H9 (cell line): ENCODE data around the gene SDHAF3. TPM values are rescaled to one million over a fixed set of nuclear protein-coding genes. Genes with fewer than 3 reads are reported as not detected.

Source experiments
- DNase-seq: peaks from one replicate; pipeline ENCODE4 v3.0.0-alpha.2; 2017
- H2AFZ ChIP-seq: one replicate; pipeline ENCODE4 v1.6.1; 2013; ENCODE audit warnings: mild to moderate bottlenecking, low read length, control low read depth, moderate library complexity
- H2AK5ac ChIP-seq: 2 replicates; pipeline ENCODE4 v1.6.1; 2013; ENCODE audit warnings: low read length, control low read depth, mixed read lengths; ENCODE audit not compliant: insufficient read length
- H2BK120ac ChIP-seq: one replicate; pipeline ENCODE4 v1.6.1; 2013; ENCODE audit warnings: low read depth, mild to moderate bottlenecking, low read length, control low read depth, inconsistent platforms; ENCODE audit not compliant: poor library complexity, severe bottlenecking
- H2BK12ac ChIP-seq: 2 replicates; pipeline ENCODE4 v1.6.1; 2013; ENCODE audit warnings: low read length, control low read depth, mixed read lengths, low read depth; ENCODE audit not compliant: insufficient read length
- H2BK15ac ChIP-seq: 2 replicates; pipeline ENCODE4 v1.6.1; 2013; ENCODE audit warnings: low read depth, low read length, control low read depth
- H2BK20ac ChIP-seq: one replicate; pipeline ENCODE4 v1.6.1; 2013; ENCODE audit warnings: low read depth, mild to moderate bottlenecking, low read length, control low read depth, inconsistent platforms; ENCODE audit not compliant: poor library complexity, severe bottlenecking
- H2BK5ac ChIP-seq: 2 replicates; pipeline ENCODE4 v1.6.1; 2013; ENCODE audit warnings: low read length, control low read depth, mixed read lengths; ENCODE audit not compliant: insufficient read length
- H3K14ac ChIP-seq: 2 replicates; pipeline ENCODE4 v1.6.1; 2013; ENCODE audit warnings: low read length, control low read depth; ENCODE audit not compliant: insufficient read depth
- H3K18ac ChIP-seq: 2 replicates; pipeline ENCODE4 v1.6.1; 2013; ENCODE audit warnings: low read depth, mild to moderate bottlenecking, mixed read lengths, low read length, control low read depth; ENCODE audit not compliant: insufficient read length
- H3K23ac ChIP-seq: 2 replicates; pipeline ENCODE4 v1.6.1; 2013; ENCODE audit warnings: low read length, control low read depth, mixed read lengths, low read depth; ENCODE audit not compliant: insufficient read length
- H3K23me2 ChIP-seq: 2 replicates; pipeline ENCODE4 v1.6.1; 2013; ENCODE audit warnings: low read depth, mild to moderate bottlenecking, mixed read lengths, low read length, control low read depth; ENCODE audit not compliant: insufficient read length, poor library complexity, severe bottlenecking
- H3K27ac ChIP-seq: 2 replicates; pipeline ENCODE4 v1.5.1; 2013; ENCODE audit warnings: low read length, control low read depth, mixed read lengths, low read depth; ENCODE audit not compliant: insufficient read length
- H3K27me3 ChIP-seq: 2 replicates; pipeline ENCODE4 v1.6.1; 2013; ENCODE audit warnings: low read length, control low read depth, inconsistent platforms; ENCODE audit not compliant: insufficient read depth
- H3K4ac ChIP-seq: 2 replicates; pipeline ENCODE4 v1.6.1; 2013; ENCODE audit warnings: low read depth, mild to moderate bottlenecking, control low read depth, inconsistent platforms, low read length, moderate library complexity
- H3K4me1 ChIP-seq: 2 replicates; pipeline ENCODE4 v1.6.1; 2013; ENCODE audit warnings: low read length, control low read depth, inconsistent platforms; ENCODE audit not compliant: insufficient read depth
- H3K4me2 ChIP-seq: 2 replicates; pipeline ENCODE4 v1.6.1; 2013; ENCODE audit warnings: low read length, control low read depth, mixed read lengths; ENCODE audit not compliant: insufficient read length, insufficient read depth
- H3K56ac ChIP-seq: 2 replicates; pipeline ENCODE4 v1.6.1; 2013; ENCODE audit warnings: low read depth, mild to moderate bottlenecking, mixed read lengths, low read length, control low read depth; ENCODE audit not compliant: insufficient read length
- H3K79me1 ChIP-seq: 2 replicates; pipeline ENCODE4 v1.6.1; 2013; ENCODE audit warnings: low read depth, mild to moderate bottlenecking, moderate library complexity, low read length, control low read depth, inconsistent platforms; ENCODE audit not compliant: insufficient read depth, poor library complexity, severe bottlenecking
- H3K79me2 ChIP-seq: 2 replicates; pipeline ENCODE4 v1.6.1; 2013; ENCODE audit warnings: low read length, control low read depth, inconsistent platforms; ENCODE audit not compliant: insufficient read depth
- H3K9ac ChIP-seq: 2 replicates; pipeline ENCODE4 v1.6.1; 2013; ENCODE audit warnings: low read length, control low read depth, mixed read lengths; ENCODE audit not compliant: insufficient read length; ENCODE audit errors: extremely low read depth
- H3K9me3 ChIP-seq: one replicate; pipeline ENCODE4 v1.6.1; 2013; ENCODE audit warnings: low read depth, low read length, inconsistent platforms; ENCODE audit not compliant: control insufficient read depth
- H3T11ph ChIP-seq: one replicate; pipeline ENCODE4 v1.6.1; 2013; ENCODE audit warnings: mild to moderate bottlenecking, low read length, control low read depth, inconsistent platforms
- H4K20me1 ChIP-seq: one replicate; pipeline ENCODE4 v1.6.1; 2013; ENCODE audit not compliant: control insufficient read depth, insufficient read length, insufficient read depth
- H4K5ac ChIP-seq: 2 replicates; pipeline ENCODE4 v1.6.1; 2013; ENCODE audit warnings: low read depth, mild to moderate bottlenecking, mixed read lengths, low read length, control low read depth; ENCODE audit not compliant: insufficient read length
- H4K8ac ChIP-seq: replicated peaks from 2 replicates; pipeline ENCODE4 v1.6.1; 2013; ENCODE audit warnings: low read length, control low read depth, mixed read lengths, low read depth; ENCODE audit not compliant: insufficient read length
- H4K91ac ChIP-seq: 2 replicates; pipeline ENCODE4 v1.6.1; 2013; ENCODE audit warnings: low read depth, mild to moderate bottlenecking, moderate library complexity, mixed read lengths, low read length, control low read depth; ENCODE audit not compliant: insufficient read length
- H3K27ac Mint-ChIP-seq, 3 experiments: 2 replicates in 2 of 3; 3 replicates in 1 of 3; pipeline ENCODE4 v1.8.0; 2020 to 2021; ENCODE audit warnings: mixed read lengths in 3 of 3, mild to moderate bottlenecking in 1 of 3, moderate library complexity in 1 of 3
- H3K27me3 Mint-ChIP-seq: 2 replicates; pipeline ENCODE4 v1.8.0; 2021; ENCODE audit warnings: low read depth, mild to moderate bottlenecking, moderate library complexity, mixed read lengths
- H3K36me3 Mint-ChIP-seq, 3 experiments: 2 replicates in 2 of 3; 3 replicates in 1 of 3; pipeline ENCODE4 v1.8.0; 2020 to 2021; ENCODE audit warnings: low read depth in 3 of 3, mixed read lengths in 3 of 3; ENCODE audit not compliant: insufficient read depth in 1 of 3
- H3K4me1 Mint-ChIP-seq, 2 experiments: 2 replicates each; pipeline ENCODE4 v1.8.0; 2020; ENCODE audit warnings: mixed read lengths in 2 of 2
- H3K4me3 Mint-ChIP-seq, 2 experiments: 2 replicates in 1 of 2; 3 replicates in 1 of 2; pipeline ENCODE4 v1.8.0; 2020 to 2021; ENCODE audit warnings: mild to moderate bottlenecking in 2 of 2, mixed read lengths in 2 of 2, moderate library complexity in 1 of 2
- H3K9me3 Mint-ChIP-seq, 2 experiments: 2 replicates in 1 of 2; 3 replicates in 1 of 2; pipeline ENCODE4 v1.8.0; 2020; ENCODE audit warnings: mild to moderate bottlenecking in 2 of 2, mixed read lengths in 2 of 2, moderate library complexity in 1 of 2
- WGBS: extraction: QIAGEN DNeasy Blood & Tissue Kit; methylation state at CpG from one replicate; pipeline ENCODE4 v1.1.7; 2013; ENCODE audit warnings: missing lambda C conversion rate, low lambda C conversion rate, mixed read lengths; ENCODE audit not compliant: insufficient read length; ENCODE audit errors: extremely low coverage; 5-methylcytosine and 5-hydroxymethylcytosine counted together
- total RNA-seq: library from RNA; stranded (reverse); gene quantifications from 2 replicates; pipeline ENCODE4 v1.2.1, GENCODE V29; 2021
- TF ChIP-seq, protein P1 (sequence below): fragments of 200-600 bp; sonication (generic); conservative IDR thresholded peaks from 3 replicates; pipeline ENCODE4 v1.8.0; 2021; ENCODE audit warnings: antibody characterized with exemption, mild to moderate bottlenecking

SDHAF3 gene
- total RNA-seq, 1 experiment from 2014 or later: 14.1 TPM

GRCh38 chr7:97128736-97129135 is 11.2 kb downstream of the SDHAF3 start:
- no peak overlapping the region for H2AFZ ChIP-seq
- no peak overlapping the region for H2AK5ac ChIP-seq
- H3K23me2 ChIP-seq: no peaks in the 10 kb centered on the region
- H2BK15ac ChIP-seq: no peak overlapping the region
- DNase-seq: no peak
- no peak overlapping the region for H2BK12ac ChIP-seq
- H2BK5ac ChIP-seq: no peak overlapping the region
- Mint-ChIP-seq H3K9me3 (peaks cover 10% of the 10 kb centered on the region in 2 experiments), H3K36me3 (peaks cover 11 to 16% (median 12%) of the 10 kb centered on the region in 3 experiments; a peak in 6 of 7 replicates), H3K27me3 (no peaks in the 10 kb centered on the region), H3K4me1 (peaks cover 16 to 29% of the 10 kb centered on the region in 2 experiments), H3K4me3 (no peak overlapping the region), H3K27ac (no peak overlapping the region)
- peaks cover 9% of the 10 kb centered on the region; the same call in 1 of the 2 replicates for H3K79me2 ChIP-seq
- no CpG with 5 or more reads among the region's 1 CpG for WGBS
- TF ChIP-seq, protein P1, sequence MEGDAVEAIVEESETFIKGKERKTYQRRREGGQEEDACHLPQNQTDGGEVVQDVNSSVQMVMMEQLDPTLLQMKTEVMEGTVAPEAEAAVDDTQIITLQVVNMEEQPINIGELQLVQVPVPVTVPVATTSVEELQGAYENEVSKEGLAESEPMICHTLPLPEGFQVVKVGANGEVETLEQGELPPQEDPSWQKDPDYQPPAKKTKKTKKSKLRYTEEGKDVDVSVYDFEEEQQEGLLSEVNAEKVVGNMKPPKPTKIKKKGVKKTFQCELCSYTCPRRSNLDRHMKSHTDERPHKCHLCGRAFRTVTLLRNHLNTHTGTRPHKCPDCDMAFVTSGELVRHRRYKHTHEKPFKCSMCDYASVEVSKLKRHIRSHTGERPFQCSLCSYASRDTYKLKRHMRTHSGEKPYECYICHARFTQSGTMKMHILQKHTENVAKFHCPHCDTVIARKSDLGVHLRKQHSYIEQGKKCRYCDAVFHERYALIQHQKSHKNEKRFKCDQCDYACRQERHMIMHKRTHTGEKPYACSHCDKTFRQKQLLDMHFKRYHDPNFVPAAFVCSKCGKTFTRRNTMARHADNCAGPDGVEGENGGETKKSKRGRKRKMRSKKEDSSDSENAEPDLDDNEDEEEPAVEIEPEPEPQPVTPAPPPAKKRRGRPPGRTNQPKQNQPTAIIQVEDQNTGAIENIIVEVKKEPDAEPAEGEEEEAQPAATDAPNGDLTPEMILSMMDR: no peak
- H3K4me1 ChIP-seq: no peaks in the 10 kb centered on the region
- no peak overlapping the region for H3K56ac ChIP-seq
- no peak overlapping the region for H2BK120ac ChIP-seq
- peaks cover 7% of the 10 kb centered on the region for H3K79me1 ChIP-seq
- H4K8ac ChIP-seq: no peak overlapping the region
- H3K14ac ChIP-seq: no peak overlapping the region
- no peak overlapping the region for H3T11ph ChIP-seq
- no peak overlapping the region for H2BK20ac ChIP-seq
- no peak overlapping the region for H3K9ac ChIP-seq
- no peak overlapping the region for H3K23ac ChIP-seq
- H3K4ac ChIP-seq: no peak overlapping the region
- H3K9me3 ChIP-seq: no peaks in the 10 kb centered on the region
- H4K20me1 ChIP-seq: no peaks in the 10 kb centered on the region
- H4K91ac ChIP-seq: no peak overlapping the region
- no peak overlapping the region for H3K27ac ChIP-seq
- no peak overlapping the region for H4K5ac ChIP-seq
- H3K18ac ChIP-seq: no peak overlapping the region
- H3K27me3 ChIP-seq: no peaks in the 10 kb centered on the region
- H3K4me2 ChIP-seq: no peak overlapping the region
